ENCODE data around the gene CCDC38.
"Not testable (repeated sequence)": the region's sequence is repeated elsewhere in the genome, so short reads cannot be mapped to it uniquely, and the experiment has no call there.

Gene CCDC38

GRCh38 chr12:95881331-95881955 is 61.0 kb downstream of the CCDC38 start:
- DNase-seq = peak; percentile 54

- no peak for DNase-seq
Observed at GRCh38 chr12:95880895-95881294, 61.5 kb downstream of the CCDC38 start.

GRCh38 chr12:95877622-95878021 is 64.8 kb downstream of the CCDC38 start:
- no peak for DNase-seq

GRCh38 chr12:95874452-95874851 is 68.0 kb downstream of the CCDC38 start:
- DNase-seq = no peak

- DNase-seq = no peak
Observed at GRCh38 chr12:95870897-95871296, 71.5 kb downstream of the CCDC38 start.

- no peak for DNase-seq
Observed at GRCh38 chr12:95863337-95863736, 79.1 kb downstream of the CCDC38 start.

- DNase-seq = no peak
Observed at GRCh38 chr12:95862038-95862437, 80.4 kb downstream of the CCDC38 start.

- DNase-seq = no peak
Observed at GRCh38 chr12:95859947-95860850, 82.2 kb downstream of the CCDC38 start.

GRCh38 chr12:95859344-95859816 is 83.0 kb downstream of the CCDC38 start:
- peak; percentile 37 for DNase-seq

- peak; percentile 97 for DNase-seq
Observed at GRCh38 chr12:95858451-95859343, 83.7 kb downstream of the CCDC38 start, which contains the start of gene SNRPF. Gene SNRPF, plus strand, starts transcription at chr12:95858952. Its CDS starts 122 bp downstream, at chr12:95859074.

- DNase-seq = no peak
Observed at GRCh38 chr12:95857799-95858198, 84.6 kb downstream of the CCDC38 start.

- DNase-seq = peak; percentile 18
Observed at GRCh38 chr12:95857156-95857555, 85.3 kb downstream of the CCDC38 start.

- no peak for DNase-seq
Observed at GRCh38 chr12:95852133-95852532, 90.3 kb downstream of the CCDC38 start.

- DNase-seq = no peak
Observed at GRCh38 chr12:95851606-95852005, 90.8 kb downstream of the CCDC38 start.

GRCh38 chr12:95848575-95849388 is 93.6 kb downstream of the CCDC38 start:
- DNase-seq = peak; percentile 42

GRCh38 chr12:95842426-95842825 is 100.0 kb downstream of the CCDC38 start:
- DNase-seq = not testable (repeated sequence)

GRCh38 chr12:95838125-95838524 is 104.3 kb downstream of the CCDC38 start:
- DNase-seq = peak; percentile 83

- peak; percentile 5 for DNase-seq
Observed at GRCh38 chr12:95837240-95838038, 105.0 kb downstream of the CCDC38 start.

- DNase-seq = peak; percentile 38
Observed at GRCh38 chr12:95836630-95837239, 105.7 kb downstream of the CCDC38 start.

GRCh38 chr12:95836185-95836609 is 106.2 kb downstream of the CCDC38 start:
- peak; percentile 64 for DNase-seq

- no peak for DNase-seq
Observed at GRCh38 chr12:95834572-95834971, 107.8 kb downstream of the CCDC38 start.

Data from EL (cell line).